ENCODE results near the gene TMEM115.

GRCh38 chr3:50320853-50321335 lies 38.4 kb downstream of the TMEM115 start:
- TF ChIP-seq CTCF (conservative IDR thresholded peaks at IDR 0.05; ENCODE audit: low read depth, low read length) (no peak), EZH2 (IDR thresholded peaks at IDR 0.05; ENCODE audit: borderline replicate concordance, low read depth, low read length, poor library complexity, severe bottlenecking) (no peak)
